PFSK-1 (cell line): ENCODE data around the gene LAMC3.

Experiments used
- FOXP2 ChIP-seq: optimal IDR thresholded peaks from 2 replicates; pipeline ENCODE3; 2011; ENCODE audit warnings: borderline replicate concordance, control low read depth, inconsistent platforms; ENCODE audit not compliant: insufficient read depth; ENCODE audit errors: extremely low read length, extremely low read depth
- POLR2AphosphoS5 ChIP-seq: IDR thresholded peaks from 2 replicates; pipeline ENCODE4 v1.6.1; 2012; ENCODE audit warnings: low read depth, mild to moderate bottlenecking, control low read depth, low read length, moderate library complexity
- SIN3A ChIP-seq: IDR thresholded peaks from 2 replicates; pipeline ENCODE4 v1.6.1; 2012; ENCODE audit warnings: mild to moderate bottlenecking, low read length, moderate library complexity, borderline replicate concordance; ENCODE audit not compliant: insufficient read depth
- TAF1 ChIP-seq: IDR thresholded peaks from 2 replicates; pipeline ENCODE4 v1.6.1; 2012; ENCODE audit warnings: low read length, control low read depth, borderline replicate concordance; ENCODE audit not compliant: insufficient read depth

GRCh38 chr9:131092030-131092429 is 83.1 kb downstream of the LAMC3 start:
- TF ChIP-seq POLR2AphosphoS5 (no peak), SIN3A (no peak), TAF1 (no peak), FOXP2 (no peak)
